MV-4-11 (cell line): Measurements from ENCODE around the gene KIF22.
"Not testable (repeated sequence)": the region's sequence is repeated elsewhere in the genome, so short reads cannot be mapped to it uniquely, and the experiment has no call there.

Experiments
- DNase-seq: peaks from one replicate; lab custom pipeline; 2025; lab: John Stamatoyannopoulos, UW

KIF22 gene

GRCh38 chr16:29790183-29790948 is at the start of gene KIF22:
TSS of gene KIF22 (plus strand) at chr16:29790751. CDS start at chr16:29790760, 9 bp downstream.
- peak; percentile 98 for DNase-seq

- no peak for DNase-seq
Measured at GRCh38 chr16:29742683-29743275, 47.8 kb upstream of the KIF22 start.

- no peak for DNase-seq
Measured at GRCh38 chr16:29743475-29743826, 47.1 kb upstream of the KIF22 start.

- no peak for DNase-seq
Measured at GRCh38 chr16:29743827-29744531, 46.6 kb upstream of the KIF22 start.

- peak; percentile 29 for DNase-seq
Measured at GRCh38 chr16:29744541-29745101, 45.9 kb upstream of the KIF22 start.

GRCh38 chr16:29745121-29745852 is 45.3 kb upstream of the KIF22 start:
- DNase-seq: peak; percentile 75

- DNase-seq: peak; percentile 98
Measured at GRCh38 chr16:29745853-29746345, 44.7 kb upstream of the KIF22 start, which contains the start of gene C16orf54. TSS of gene C16orf54 (minus strand) at chr16:29745990. CDS start at chr16:29744951, 1,039 bp downstream.

GRCh38 chr16:29746518-29746917 is 44.0 kb upstream of the KIF22 start:
- not testable (repeated sequence) for DNase-seq

- DNase-seq: no peak
Measured at GRCh38 chr16:29747947-29748759, 42.4 kb upstream of the KIF22 start.

- not testable (repeated sequence) for DNase-seq
Measured at GRCh38 chr16:29748760-29749149, 41.8 kb upstream of the KIF22 start.

- DNase-seq: no peak
Measured at GRCh38 chr16:29753516-29753915, 37.0 kb upstream of the KIF22 start.

GRCh38 chr16:29756654-29757053 is 33.9 kb upstream of the KIF22 start:
- no peak for DNase-seq

- not testable (repeated sequence) for DNase-seq
Measured at GRCh38 chr16:29757086-29757485, 33.5 kb upstream of the KIF22 start.

GRCh38 chr16:29757950-29758466 is 32.5 kb upstream of the KIF22 start:
- DNase-seq: peak; percentile 69

GRCh38 chr16:29760567-29761279 is 29.8 kb upstream of the KIF22 start:
- DNase-seq: no peak

GRCh38 chr16:29761280-29761651 is 29.3 kb upstream of the KIF22 start:
- peak; percentile 34 for DNase-seq

- no peak for DNase-seq
Measured at GRCh38 chr16:29761882-29762281, 28.7 kb upstream of the KIF22 start.

- peak; percentile 62 for DNase-seq
Measured at GRCh38 chr16:29763326-29763725, 27.2 kb upstream of the KIF22 start.

GRCh38 chr16:29765167-29766032 is 25.2 kb upstream of the KIF22 start:
- no peak for DNase-seq
